Karpas-422 (cell line): ENCODE data around the gene EIF3F. TPM values are rescaled to one million over a fixed set of nuclear protein-coding genes. Genes with fewer than 3 reads are reported as not detected.

Experiments
- DNase-seq: peaks from one replicate; pipeline ENCODE4 v3.0.0-alpha.2; 2015
- H2AFZ ChIP-seq: fragments of 200-600 bp; sonication (generic); 2 replicates; pipeline ENCODE4 v1.6.1; 2014; ENCODE audit warnings: antibody characterized with exemption, low read length, mixed read lengths
- H3K27ac ChIP-seq: fragments of 200-600 bp; sonication (generic); 2 replicates; pipeline ENCODE4 v1.5.1; 2014; ENCODE audit warnings: mild to moderate bottlenecking, low read length, moderate library complexity
- H3K27me3 ChIP-seq: fragments of 200-600 bp; sonication (generic); 2 replicates; pipeline ENCODE4 v1.6.1; 2014; ENCODE audit warnings: low read length, mixed read lengths
- H3K36me3 ChIP-seq: fragments of 200-600 bp; sonication (generic); 2 replicates; pipeline ENCODE4 v1.6.1; 2014; ENCODE audit warnings: low read length, mixed read lengths; ENCODE audit not compliant: insufficient read depth
- H3K4me1 ChIP-seq: fragments of 200-600 bp; sonication (generic); 2 replicates; pipeline ENCODE4 v1.6.1; 2014; ENCODE audit warnings: mild to moderate bottlenecking, low read length, mixed read lengths
- H3K4me2 ChIP-seq: fragments of 200-600 bp; sonication (generic); 2 replicates; pipeline ENCODE4 v1.6.1; 2014; ENCODE audit warnings: low read length, low read depth, mild to moderate bottlenecking; ENCODE audit not compliant: poor library complexity, severe bottlenecking
- H3K4me3 ChIP-seq: fragments of 200-600 bp; sonication (generic); 2 replicates; pipeline ENCODE4 v1.5.1; 2014; ENCODE audit warnings: mild to moderate bottlenecking, antibody characterized with exemption, low read length, mixed read lengths
- H3K79me2 ChIP-seq: fragments of 200-600 bp; sonication (generic); 2 replicates; pipeline ENCODE4 v1.6.1; 2014; ENCODE audit warnings: mild to moderate bottlenecking, low read length, mixed read lengths
- H3K9ac ChIP-seq: fragments of 200-600 bp; sonication (generic); 2 replicates; pipeline ENCODE4 v1.6.0; 2014; ENCODE audit warnings: low read length
- H3K9me2 ChIP-seq: fragments of 200-600 bp; sonication (generic), shearing (Covaris generic); replicated peaks from 2 replicates; pipeline ENCODE4 v1.6.0; 2014; ENCODE audit warnings: mild to moderate bottlenecking, low read length, moderate library complexity; ENCODE audit not compliant: insufficient read depth
- H3K9me3 ChIP-seq: fragments of 300-700, 200-600 bp; sonication (generic); 2 replicates; pipeline ENCODE4 v1.6.1; 2014; ENCODE audit warnings: low read length, mixed read lengths
- H4K20me1 ChIP-seq: fragments of 200-600 bp; sonication (generic); 2 replicates; pipeline ENCODE4 v1.6.1; 2014; ENCODE audit warnings: mild to moderate bottlenecking, antibody characterized with exemption, low read length, low read depth; ENCODE audit not compliant: insufficient read depth
- total RNA-seq: library from RNA; depleted of rRNA; stranded (reverse); fragments of >200 nt; shearing (Covaris generic); gene quantifications from 2 replicates; pipeline ENCODE4 v1.2.3, GENCODE V29; 2014; ENCODE audit warnings: low replicate concordance

EIF3F gene
- total RNA-seq, 1 experiment from 2014 or later, result 767 TPM

GRCh38 chr11:8019314-8020243 is 32.4 kb downstream of the EIF3F start:
- H3K9me3 ChIP-seq, result no peaks in the 10 kb centered on the region
- no peaks in the 10 kb centered on the region for H4K20me1 ChIP-seq
- H3K9ac ChIP-seq, result no peak overlapping the region
- no peak overlapping the region for H3K4me2 ChIP-seq
- H2AFZ ChIP-seq, result no peak overlapping the region
- H3K4me3 ChIP-seq, result no peak overlapping the region
- no peaks in the 10 kb centered on the region for H3K9me2 ChIP-seq
- no peaks in the 10 kb centered on the region for H3K79me2 ChIP-seq
- H3K4me1 ChIP-seq, result no peaks in the 10 kb centered on the region
- no peak for DNase-seq
- H3K36me3 ChIP-seq, result no peaks in the 10 kb centered on the region
- H3K27me3 ChIP-seq, result no peaks in the 10 kb centered on the region
- no peak overlapping the region for H3K27ac ChIP-seq

GRCh38 chr11:8020244-8020597 is 33.1 kb downstream of the EIF3F start:
- no peak overlapping the region for H3K4me3 ChIP-seq
- H3K79me2 ChIP-seq, result no peaks in the 10 kb centered on the region
- no peaks in the 10 kb centered on the region for H3K4me1 ChIP-seq
- no peak overlapping the region for H3K9ac ChIP-seq
- H3K27ac ChIP-seq, result no peak overlapping the region
- no peaks in the 10 kb centered on the region for H3K27me3 ChIP-seq
- H2AFZ ChIP-seq, result no peak overlapping the region
- H3K9me2 ChIP-seq, result no peaks in the 10 kb centered on the region
- no peak overlapping the region for H3K4me2 ChIP-seq
- H4K20me1 ChIP-seq, result no peaks in the 10 kb centered on the region
- DNase-seq, result no peak
- H3K36me3 ChIP-seq, result no peaks in the 10 kb centered on the region
- H3K9me3 ChIP-seq, result no peaks in the 10 kb centered on the region

- Histone ChIP-seq H3K4me3 (no peak overlapping the region), H3K27ac (no peak overlapping the region), H2AFZ (no peak overlapping the region), H3K79me2 (no peaks in the 10 kb centered on the region), H4K20me1 (no peaks in the 10 kb centered on the region), H3K4me1 (no peaks in the 10 kb centered on the region), H3K36me3 (no peaks in the 10 kb centered on the region), H3K9me3 (no peaks in the 10 kb centered on the region), H3K4me2 (no peak overlapping the region), H3K9ac (no peak overlapping the region), H3K27me3 (no peaks in the 10 kb centered on the region), H3K9me2 (no peaks in the 10 kb centered on the region)
- no peak for DNase-seq
These were observed 34.8 kb downstream of the EIF3F start for GRCh38 chr11:8021920-8022319.

- no peaks in the 10 kb centered on the region for H4K20me1 ChIP-seq
These were observed 35.7 kb downstream of the EIF3F start for GRCh38 chr11:8022876-8023275.

GRCh38 chr11:8023831-8024555 is 36.9 kb downstream of the EIF3F start:
- no peak for DNase-seq
- no peak overlapping the region for H3K4me2 ChIP-seq
- H3K4me1 ChIP-seq, result no peaks in the 10 kb centered on the region
- H3K4me3 ChIP-seq, result no peak overlapping the region
- H3K9ac ChIP-seq, result no peak overlapping the region
- H4K20me1 ChIP-seq, result no peaks in the 10 kb centered on the region
- H3K79me2 ChIP-seq, result no peaks in the 10 kb centered on the region
- no peak overlapping the region for H2AFZ ChIP-seq
- H3K36me3 ChIP-seq, result no peaks in the 10 kb centered on the region
- no peaks in the 10 kb centered on the region for H3K9me2 ChIP-seq
- no peak overlapping the region for H3K27ac ChIP-seq
- no peaks in the 10 kb centered on the region for H3K9me3 ChIP-seq
- H3K27me3 ChIP-seq, result no peaks in the 10 kb centered on the region

More at GRCh38 chr11:8022876-8023275, 35.7 kb downstream of the EIF3F start:
- no peaks in the 10 kb centered on the region for H3K9me3 ChIP-seq
- DNase-seq, result no peak
- H3K79me2 ChIP-seq, result no peaks in the 10 kb centered on the region
- H3K4me1 ChIP-seq, result no peaks in the 10 kb centered on the region
- H3K9ac ChIP-seq, result no peak overlapping the region
- H3K27me3 ChIP-seq, result no peaks in the 10 kb centered on the region
- H3K4me3 ChIP-seq, result no peak overlapping the region
- H2AFZ ChIP-seq, result no peak overlapping the region
- H3K9me2 ChIP-seq, result no peaks in the 10 kb centered on the region
- H3K36me3 ChIP-seq, result no peaks in the 10 kb centered on the region
- no peak overlapping the region for H3K4me2 ChIP-seq
- H3K27ac ChIP-seq, result no peak overlapping the region

GRCh38 chr11:8025123-8025522 is 38.0 kb downstream of the EIF3F start:
- no peak for DNase-seq
- no peak overlapping the region for H3K27ac ChIP-seq
- H3K36me3 ChIP-seq, result no peaks in the 10 kb centered on the region
- H3K9me3 ChIP-seq, result no peaks in the 10 kb centered on the region
- H4K20me1 ChIP-seq, result no peaks in the 10 kb centered on the region
- no peak overlapping the region for H2AFZ ChIP-seq
- H3K4me3 ChIP-seq, result no peak overlapping the region
- H3K79me2 ChIP-seq, result no peaks in the 10 kb centered on the region
- no peaks in the 10 kb centered on the region for H3K27me3 ChIP-seq
- H3K9ac ChIP-seq, result no peak overlapping the region
- H3K4me2 ChIP-seq, result no peak overlapping the region
- no peaks in the 10 kb centered on the region for H3K4me1 ChIP-seq
- no peaks in the 10 kb centered on the region for H3K9me2 ChIP-seq

GRCh38 chr11:8025816-8026215 is 38.7 kb downstream of the EIF3F start:
- Histone ChIP-seq H3K9me3 (no peaks in the 10 kb centered on the region), H3K27me3 (no peaks in the 10 kb centered on the region), H3K4me1 (no peaks in the 10 kb centered on the region), H2AFZ (no peak overlapping the region), H3K4me2 (no peak overlapping the region), H3K27ac (no peak overlapping the region), H3K4me3 (no peak overlapping the region), H3K79me2 (no peaks in the 10 kb centered on the region), H3K9ac (no peak overlapping the region), H3K9me2 (no peaks in the 10 kb centered on the region), H3K36me3 (no peaks in the 10 kb centered on the region), H4K20me1 (no peaks in the 10 kb centered on the region)
- DNase-seq, result no peak

GRCh38 chr11:8026982-8027381 is 39.8 kb downstream of the EIF3F start:
- Histone ChIP-seq H3K4me2 (no peak overlapping the region), H4K20me1 (no peaks in the 10 kb centered on the region), H3K27ac (no peak overlapping the region), H3K9ac (no peak overlapping the region), H3K36me3 (no peaks in the 10 kb centered on the region), H3K79me2 (no peaks in the 10 kb centered on the region), H3K9me3 (no peaks in the 10 kb centered on the region), H3K9me2 (no peaks in the 10 kb centered on the region), H3K4me1 (no peaks in the 10 kb centered on the region), H3K27me3 (no peaks in the 10 kb centered on the region), H2AFZ (no peak overlapping the region), H3K4me3 (no peak overlapping the region)
- DNase-seq, result no peak
